ENCODE results near the gene RPL19. TPM values are rescaled to one million over a fixed set of nuclear protein-coding genes. Genes with fewer than 3 reads are reported as not detected.
"Not testable (repeated sequence)": the region's sequence is repeated elsewhere in the genome, so short reads cannot be mapped to it uniquely, and the experiment has no call there.

Gene RPL19
- total RNA-seq, 1 donor = 3,292 TPM

GRCh38 chr17:39236450-39236927, 36.4 kb downstream of the RPL19 start:
- H3K27me3 ChIP-seq (ENCODE audit: insufficient read depth, low read length) = peaks cover 4% of the 10 kb centered on the region
- no peaks in the 10 kb centered on the region for H3K9me3 ChIP-seq (ENCODE audit: low read depth, low read length)
- peaks cover 37% of the 10 kb centered on the region for H3K4me1 ChIP-seq (ENCODE audit: insufficient read depth, low read length)
- no peak overlapping the region for H3K4me3 ChIP-seq (ENCODE audit: low read length)

GRCh38 chr17:39236981-39237441, 36.9 kb downstream of the RPL19 start:
- Histone ChIP-seq H3K4me1 (ENCODE audit: insufficient read depth, low read length) (peaks cover 32% of the 10 kb centered on the region), H3K4me3 (ENCODE audit: low read length) (no peak overlapping the region), H3K9me3 (ENCODE audit: low read depth, low read length) (no peaks in the 10 kb centered on the region), H3K27me3 (ENCODE audit: insufficient read depth, low read length) (no peaks in the 10 kb centered on the region)

- Histone ChIP-seq H3K9me3 (ENCODE audit: low read depth, low read length) (no peaks in the 10 kb centered on the region), H3K4me1 (ENCODE audit: insufficient read depth, low read length) (peaks cover 30% of the 10 kb centered on the region), H3K27me3 (ENCODE audit: insufficient read depth, low read length) (no peaks in the 10 kb centered on the region), H3K4me3 (ENCODE audit: low read length) (no peak overlapping the region)
Measured at GRCh38 chr17:39237586-39237985, 37.5 kb downstream of the RPL19 start.

GRCh38 chr17:39238311-39238972, 38.4 kb downstream of the RPL19 start:
- H3K4me3 ChIP-seq (ENCODE audit: low read length) = no peak overlapping the region
- peaks cover 30% of the 10 kb centered on the region for H3K4me1 ChIP-seq (ENCODE audit: insufficient read depth, low read length)
- H3K27me3 ChIP-seq (ENCODE audit: insufficient read depth, low read length) = no peaks in the 10 kb centered on the region
- H3K9me3 ChIP-seq (ENCODE audit: low read depth, low read length) = no peaks in the 10 kb centered on the region

- H3K27me3 ChIP-seq (ENCODE audit: insufficient read depth, low read length) = no peaks in the 10 kb centered on the region
- peaks cover 38% of the 10 kb centered on the region for H3K4me1 ChIP-seq (ENCODE audit: insufficient read depth, low read length)
- no peak overlapping the region for H3K4me3 ChIP-seq (ENCODE audit: low read length)
- H3K9me3 ChIP-seq (ENCODE audit: low read depth, low read length) = no peaks in the 10 kb centered on the region
Measured at GRCh38 chr17:39239640-39240314, 39.7 kb downstream of the RPL19 start.

- Histone ChIP-seq H3K27me3 (ENCODE audit: insufficient read depth, low read length) (no peaks in the 10 kb centered on the region), H3K9me3 (ENCODE audit: low read depth, low read length) (no peaks in the 10 kb centered on the region), H3K4me3 (ENCODE audit: low read length) (no peak overlapping the region), H3K4me1 (ENCODE audit: insufficient read depth, low read length) (peaks cover 39% of the 10 kb centered on the region)
Measured at GRCh38 chr17:39240631-39241030, 40.5 kb downstream of the RPL19 start.

- no peaks in the 10 kb centered on the region for H3K9me3 ChIP-seq (ENCODE audit: low read depth, low read length)
- H3K4me3 ChIP-seq (ENCODE audit: low read length) = no peak overlapping the region
- H3K27me3 ChIP-seq (ENCODE audit: insufficient read depth, low read length) = no peaks in the 10 kb centered on the region
- peaks cover 30% of the 10 kb centered on the region for H3K4me1 ChIP-seq (ENCODE audit: insufficient read depth, low read length)
Measured at GRCh38 chr17:39243155-39243554, 43.1 kb downstream of the RPL19 start.

- Histone ChIP-seq H3K27me3 (ENCODE audit: insufficient read depth, low read length) (no peaks in the 10 kb centered on the region), H3K4me1 (ENCODE audit: insufficient read depth, low read length) (peaks cover 20% of the 10 kb centered on the region), H3K9me3 (ENCODE audit: low read depth, low read length) (no peaks in the 10 kb centered on the region), H3K4me3 (ENCODE audit: low read length) (no peak overlapping the region)
Measured at GRCh38 chr17:39244016-39244599, 44.0 kb downstream of the RPL19 start.

- H3K27me3 ChIP-seq (ENCODE audit: insufficient read depth, low read length) = no peaks in the 10 kb centered on the region
- H3K4me1 ChIP-seq (ENCODE audit: insufficient read depth, low read length) = peaks cover 13% of the 10 kb centered on the region
- no peak overlapping the region for H3K4me3 ChIP-seq (ENCODE audit: low read length)
- H3K9me3 ChIP-seq (ENCODE audit: low read depth, low read length) = no peaks in the 10 kb centered on the region
Measured at GRCh38 chr17:39244600-39245570, 44.8 kb downstream of the RPL19 start.

- no peak overlapping the region for H3K4me3 ChIP-seq (ENCODE audit: low read length)
- H3K27me3 ChIP-seq (ENCODE audit: insufficient read depth, low read length) = no peaks in the 10 kb centered on the region
- no peaks in the 10 kb centered on the region for H3K9me3 ChIP-seq (ENCODE audit: low read depth, low read length)
- H3K4me1 ChIP-seq (ENCODE audit: insufficient read depth, low read length) = peaks cover 12% of the 10 kb centered on the region
Measured at GRCh38 chr17:39246274-39246673, 46.2 kb downstream of the RPL19 start.

- H3K4me1 ChIP-seq (ENCODE audit: insufficient read depth, low read length); H3K4me3 ChIP-seq (ENCODE audit: low read length); H3K27me3 ChIP-seq (ENCODE audit: insufficient read depth, low read length); H3K9me3 ChIP-seq (ENCODE audit: low read depth, low read length): not testable (repeated sequence)
Measured at GRCh38 chr17:39250076-39250475, 50.0 kb downstream of the RPL19 start.

- H3K4me3 ChIP-seq (ENCODE audit: low read length) = no peak overlapping the region
- no peaks in the 10 kb centered on the region for H3K4me1 ChIP-seq (ENCODE audit: insufficient read depth, low read length)
- no peaks in the 10 kb centered on the region for H3K9me3 ChIP-seq (ENCODE audit: low read depth, low read length)
- no peaks in the 10 kb centered on the region for H3K27me3 ChIP-seq (ENCODE audit: insufficient read depth, low read length)
Measured at GRCh38 chr17:39251997-39252396, 51.9 kb downstream of the RPL19 start.

GRCh38 chr17:39252788-39253460, 52.8 kb downstream of the RPL19 start:
- Histone ChIP-seq H3K4me1 (ENCODE audit: insufficient read depth, low read length) (no peaks in the 10 kb centered on the region), H3K4me3 (ENCODE audit: low read length) (no peak overlapping the region), H3K27me3 (ENCODE audit: insufficient read depth, low read length) (no peaks in the 10 kb centered on the region)

More at GRCh38 chr17:39252788-39253460, 52.8 kb downstream of the RPL19 start:
- no peaks in the 10 kb centered on the region for H3K9me3 ChIP-seq (ENCODE audit: low read depth, low read length)

All from mononuclear cell (primary cell).